ENCODE results near the gene GAS7.

- TF ChIP-seq CTCF (IDR thresholded peaks at IDR 0.05) (no peak), POLR2A (IDR thresholded peaks at IDR 0.05) (no peak)
Observed at GRCh38 chr17:9918804-9919352, 279.5 kb downstream of the GAS7 start.
